SU-DHL-6 (cell line): ENCODE data around the gene TFEB.

Experiments
- H2AFZ ChIP-seq: fragments of 200-600 bp; sonication (generic); 2 replicates; pipeline ENCODE4 v1.6.1; 2014; ENCODE audit warnings: low read depth, mild to moderate bottlenecking, moderate library complexity, mixed read lengths, antibody characterized with exemption, low read length; ENCODE audit not compliant: severe bottlenecking
- H3F3A ChIP-seq: fragments of 200-600 bp; shearing (Covaris generic); 2 replicates; pipeline ENCODE4 v1.6.0; 2016; ENCODE audit warnings: antibody characterized with exemption, mild to moderate bottlenecking; ENCODE audit not compliant: insufficient read depth
- H3K27ac ChIP-seq: fragments of 200-600 bp; sonication (generic); 2 replicates; pipeline ENCODE4 v1.5.1; 2016; ENCODE audit warnings: low read depth, mild to moderate bottlenecking, low read length, moderate library complexity, mixed read lengths
- H3K27me3 ChIP-seq: fragments of 200-600 bp; sonication (generic), shearing (Covaris generic); 2 replicates; pipeline ENCODE4 v1.6.0; 2014; ENCODE audit warnings: mild to moderate bottlenecking, low read length
- H3K36me3 ChIP-seq: fragments of 200-600 bp; sonication (generic); 2 replicates; pipeline ENCODE4 v1.6.1; 2014; ENCODE audit warnings: mild to moderate bottlenecking, low read length, mixed read lengths
- H3K4me2 ChIP-seq: fragments of 300-600, 200-600 bp; shearing (Covaris generic), sonication (generic); 2 replicates; pipeline ENCODE4 v1.6.0; 2014; ENCODE audit warnings: low read length, low read depth, mild to moderate bottlenecking; ENCODE audit not compliant: poor library complexity, severe bottlenecking
- H3K4me3 ChIP-seq: fragments of 200-600 bp; sonication (generic); 2 replicates; pipeline ENCODE4 v1.5.1; 2014; ENCODE audit warnings: antibody characterized with exemption, low read length, mild to moderate bottlenecking, mixed read lengths; ENCODE audit not compliant: insufficient read depth, poor library complexity, severe bottlenecking
- H3K79me2 ChIP-seq: fragments of 200-600 bp; sonication (generic); 2 replicates; pipeline ENCODE4 v1.6.1; 2014; ENCODE audit warnings: mild to moderate bottlenecking, low read length, moderate library complexity; ENCODE audit not compliant: insufficient read depth
- H3K9ac ChIP-seq: fragments of 200-600 bp; sonication (generic); 2 replicates; pipeline ENCODE4 v1.7.0; 2014; ENCODE audit warnings: mild to moderate bottlenecking, low read length
- H3K9me2 ChIP-seq: fragments of 200-600 bp; sonication (generic); replicated peaks from 2 replicates; pipeline ENCODE4 v1.6.1; 2014; ENCODE audit warnings: low read length; ENCODE audit not compliant: insufficient read depth
- H3K9me3 ChIP-seq: fragments of 200-600 bp; sonication (generic); 2 replicates; pipeline ENCODE4 v1.6.1; 2014; ENCODE audit warnings: low read length, mixed read lengths; ENCODE audit not compliant: insufficient read depth
- H4K20me1 ChIP-seq: fragments of 200-600 bp; sonication (generic); 2 replicates; pipeline ENCODE4 v1.6.1; 2014; ENCODE audit warnings: low read depth, mild to moderate bottlenecking, antibody characterized with exemption, low read length, moderate library complexity, mixed read lengths
- EZH2phosphoT487 ChIP-seq: fragments of 200-600 bp; sonication (generic), shearing (Covaris generic); conservative IDR thresholded peaks from 2 replicates; pipeline ENCODE4 v1.6.1; 2018; ENCODE audit warnings: mild to moderate bottlenecking, antibody characterized with exemption, low read length, moderate library complexity, mixed read lengths
- TF ChIP-seq, protein P1 (sequence below): fragments of 200-600 bp; sonication (generic); IDR thresholded peaks from one replicate; pipeline ENCODE4 v1.5.1; 2017; ENCODE audit warnings: antibody characterized with exemption, mild to moderate bottlenecking, low read length, moderate library complexity; ENCODE audit not compliant: insufficient read depth, poor library complexity, severe bottlenecking

The TFEB gene

DNA sequence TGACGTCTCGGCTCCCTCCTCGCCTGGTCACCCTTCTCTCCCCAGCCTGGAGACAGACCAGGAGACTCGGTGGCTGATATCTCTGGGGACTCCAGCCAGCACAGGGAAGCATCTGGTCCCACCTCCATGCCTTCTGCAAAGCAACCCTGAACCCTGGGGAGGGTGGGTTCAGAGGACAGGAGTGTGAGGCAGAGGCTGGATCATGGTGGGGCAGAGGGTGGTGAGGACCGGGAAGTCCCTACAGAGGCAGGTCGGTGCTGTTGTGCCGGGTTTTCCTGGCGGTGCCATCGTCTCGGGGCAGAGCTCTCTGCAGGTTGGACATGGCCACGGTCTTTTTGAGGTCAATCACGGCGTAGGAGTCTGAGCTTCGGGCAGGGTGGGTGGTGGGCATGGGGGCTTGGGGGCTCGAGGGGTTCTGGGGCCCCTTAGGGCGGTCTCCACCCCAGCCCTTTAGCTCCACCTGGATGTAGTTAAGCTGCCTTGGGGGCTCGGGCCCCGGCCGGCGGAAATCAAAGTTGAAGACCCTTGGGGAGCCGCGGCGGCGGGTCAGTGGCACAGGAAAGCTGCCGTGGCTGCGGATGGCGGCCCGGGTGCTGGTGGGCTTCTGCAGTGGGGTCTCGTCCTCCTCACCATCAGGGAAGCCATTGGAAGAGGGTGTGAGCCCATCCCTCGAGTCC, 35.1 kb upstream of the TFEB start:
- no peaks in the 10 kb centered on the region for H3K36me3 ChIP-seq
- no peak overlapping the region for H3K4me2 ChIP-seq

DNA sequence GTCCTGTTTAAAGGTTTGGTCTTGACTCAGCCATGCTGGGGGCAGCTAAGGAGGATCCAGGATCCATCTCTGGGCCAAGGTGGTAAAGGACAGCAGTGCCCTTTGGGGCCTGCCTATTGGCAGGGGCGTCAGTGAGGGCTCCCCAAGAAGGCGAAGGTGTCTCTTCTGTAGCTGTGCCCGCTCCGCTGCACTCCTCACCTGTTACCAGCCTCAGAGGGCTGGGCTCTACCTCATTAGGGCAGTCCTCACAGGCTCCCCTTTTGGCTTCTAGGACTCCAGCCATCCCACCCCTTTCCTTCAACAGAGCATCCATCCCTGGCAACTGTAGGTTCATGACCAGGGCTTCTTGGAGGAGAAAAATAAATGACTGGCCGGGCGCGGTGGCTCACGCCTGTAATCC, 34.0 kb upstream of the TFEB start:
- Histone ChIP-seq H3K9ac (no peak overlapping the region), H4K20me1 (no peaks in the 10 kb centered on the region), H3K4me2 (no peak overlapping the region), H3K27ac (no peak overlapping the region), H2AFZ (no peak overlapping the region), H3K4me3 (no peak overlapping the region), H3K36me3 (no peaks in the 10 kb centered on the region), H3K9me3 (no peaks in the 10 kb centered on the region), H3K79me2 (no peaks in the 10 kb centered on the region), H3K27me3 (no peaks in the 10 kb centered on the region), H3K9me2 (no peaks in the 10 kb centered on the region), H3F3A (no peaks in the 10 kb centered on the region)
- TF ChIP-seq, protein P1, sequence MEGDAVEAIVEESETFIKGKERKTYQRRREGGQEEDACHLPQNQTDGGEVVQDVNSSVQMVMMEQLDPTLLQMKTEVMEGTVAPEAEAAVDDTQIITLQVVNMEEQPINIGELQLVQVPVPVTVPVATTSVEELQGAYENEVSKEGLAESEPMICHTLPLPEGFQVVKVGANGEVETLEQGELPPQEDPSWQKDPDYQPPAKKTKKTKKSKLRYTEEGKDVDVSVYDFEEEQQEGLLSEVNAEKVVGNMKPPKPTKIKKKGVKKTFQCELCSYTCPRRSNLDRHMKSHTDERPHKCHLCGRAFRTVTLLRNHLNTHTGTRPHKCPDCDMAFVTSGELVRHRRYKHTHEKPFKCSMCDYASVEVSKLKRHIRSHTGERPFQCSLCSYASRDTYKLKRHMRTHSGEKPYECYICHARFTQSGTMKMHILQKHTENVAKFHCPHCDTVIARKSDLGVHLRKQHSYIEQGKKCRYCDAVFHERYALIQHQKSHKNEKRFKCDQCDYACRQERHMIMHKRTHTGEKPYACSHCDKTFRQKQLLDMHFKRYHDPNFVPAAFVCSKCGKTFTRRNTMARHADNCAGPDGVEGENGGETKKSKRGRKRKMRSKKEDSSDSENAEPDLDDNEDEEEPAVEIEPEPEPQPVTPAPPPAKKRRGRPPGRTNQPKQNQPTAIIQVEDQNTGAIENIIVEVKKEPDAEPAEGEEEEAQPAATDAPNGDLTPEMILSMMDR: no peak

More for the DNA sequence above, 35.1 kb upstream of the TFEB start:
- Histone ChIP-seq H2AFZ (no peak overlapping the region), H3K27me3 (no peaks in the 10 kb centered on the region), H3K9me3 (no peaks in the 10 kb centered on the region), H3K79me2 (no peaks in the 10 kb centered on the region), H3K27ac (no peak overlapping the region), H3F3A (no peaks in the 10 kb centered on the region), H3K9ac (no peak overlapping the region), H3K4me3 (no peak overlapping the region), H4K20me1 (no peaks in the 10 kb centered on the region), H3K9me2 (no peaks in the 10 kb centered on the region)
- TF ChIP-seq, protein P1: no peak
- TF ChIP-seq EZH2phosphoT487: no peak

DNA sequence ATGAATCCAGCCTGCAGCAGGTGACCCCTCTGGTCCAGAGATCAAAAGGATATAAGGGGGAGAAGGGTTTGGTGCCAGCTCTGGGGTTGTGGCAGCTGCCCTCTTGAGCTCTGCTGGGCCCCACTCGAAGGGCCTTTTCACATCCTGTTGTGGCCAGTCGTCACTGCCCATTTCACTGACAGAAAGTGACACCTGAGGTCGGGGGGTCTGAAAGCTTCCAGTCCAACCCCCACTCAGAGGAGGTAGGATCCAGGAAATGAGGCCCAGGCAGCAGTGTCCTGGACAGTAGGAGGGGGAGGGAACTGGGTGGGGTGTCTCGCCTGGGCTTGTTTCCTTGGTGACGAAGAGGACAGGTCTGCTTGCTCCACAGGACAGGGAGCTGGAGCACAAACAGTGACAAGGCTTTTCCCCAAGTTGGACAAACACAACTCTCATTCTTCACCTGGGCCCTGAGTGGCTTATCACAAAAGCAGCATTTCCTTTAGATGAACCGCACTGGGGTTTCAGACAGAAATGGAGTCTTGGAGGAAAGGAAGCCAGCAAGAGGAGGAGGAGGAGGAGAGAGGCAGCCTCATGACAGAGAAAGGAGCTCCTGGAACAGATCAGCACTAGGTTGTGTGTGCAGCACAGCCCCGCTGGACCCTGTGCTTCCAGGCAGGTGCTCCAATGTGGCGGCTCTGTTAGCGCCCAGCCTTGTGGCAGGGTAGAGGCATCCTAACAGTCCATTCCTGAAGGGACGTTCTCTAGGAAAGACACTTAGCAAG, 33.3 kb upstream of the TFEB start:
- Histone ChIP-seq H3K9me3 (no peaks in the 10 kb centered on the region), H3F3A (no peaks in the 10 kb centered on the region), H2AFZ (no peak overlapping the region), H3K4me2 (no peak overlapping the region), H3K27ac (no peak overlapping the region), H3K36me3 (no peaks in the 10 kb centered on the region), H3K27me3 (no peaks in the 10 kb centered on the region), H3K9ac (no peak overlapping the region), H3K4me3 (no peak overlapping the region), H3K9me2 (no peaks in the 10 kb centered on the region), H3K79me2 (no peaks in the 10 kb centered on the region), H4K20me1 (no peaks in the 10 kb centered on the region)
- TF ChIP-seq EZH2phosphoT487: no peak
- TF ChIP-seq, protein P1: no peak
